Stomach smooth muscle (tissue), 2 donors: ENCODE data around the gene COX17.
"Not testable (repeated sequence)": the region's sequence is repeated elsewhere in the genome, so short reads cannot be mapped to it uniquely, and the experiment has no call there.

Experiments used
- H3K27ac ChIP-seq: one replicate; pipeline ENCODE4 v1.7.0; 2013; ENCODE audit warnings: mild to moderate bottlenecking, low read length, inconsistent platforms
- H3K27me3 ChIP-seq, 2 donors: one replicate each; pipeline ENCODE4 v1.7.0; 2013; ENCODE audit warnings: low read length in 2 of 2; ENCODE audit not compliant: insufficient read depth in 2 of 2, control insufficient read depth in 1 of 2
- H3K36me3 ChIP-seq, 2 donors: one replicate each; pipeline ENCODE4 v1.7.0; 2013; ENCODE audit warnings: low read length in 2 of 2; ENCODE audit not compliant: control insufficient read depth in 2 of 2, insufficient read depth in 2 of 2
- H3K4me1 ChIP-seq: one replicate; pipeline ENCODE4 v1.7.0; 2013; ENCODE audit warnings: low read length; ENCODE audit not compliant: control insufficient read depth, insufficient read depth
- H3K4me3 ChIP-seq, 2 donors: one replicate each; pipeline ENCODE4 v1.7.0; 2013; ENCODE audit warnings: low read length in 2 of 2
- H3K9ac ChIP-seq, 2 donors: one replicate each; pipeline ENCODE4 v1.7.0; 2013; ENCODE audit warnings: low read length in 2 of 2, mild to moderate bottlenecking in 1 of 2
- H3K9me3 ChIP-seq, 2 donors: one replicate each; pipeline ENCODE4 v1.7.0; 2013; ENCODE audit warnings: low read length in 2 of 2; ENCODE audit not compliant: control insufficient read depth in 2 of 2
- donor health status: healthy.
- donor health status: Pancreatic carcinoma.

The COX17 gene

DNA sequence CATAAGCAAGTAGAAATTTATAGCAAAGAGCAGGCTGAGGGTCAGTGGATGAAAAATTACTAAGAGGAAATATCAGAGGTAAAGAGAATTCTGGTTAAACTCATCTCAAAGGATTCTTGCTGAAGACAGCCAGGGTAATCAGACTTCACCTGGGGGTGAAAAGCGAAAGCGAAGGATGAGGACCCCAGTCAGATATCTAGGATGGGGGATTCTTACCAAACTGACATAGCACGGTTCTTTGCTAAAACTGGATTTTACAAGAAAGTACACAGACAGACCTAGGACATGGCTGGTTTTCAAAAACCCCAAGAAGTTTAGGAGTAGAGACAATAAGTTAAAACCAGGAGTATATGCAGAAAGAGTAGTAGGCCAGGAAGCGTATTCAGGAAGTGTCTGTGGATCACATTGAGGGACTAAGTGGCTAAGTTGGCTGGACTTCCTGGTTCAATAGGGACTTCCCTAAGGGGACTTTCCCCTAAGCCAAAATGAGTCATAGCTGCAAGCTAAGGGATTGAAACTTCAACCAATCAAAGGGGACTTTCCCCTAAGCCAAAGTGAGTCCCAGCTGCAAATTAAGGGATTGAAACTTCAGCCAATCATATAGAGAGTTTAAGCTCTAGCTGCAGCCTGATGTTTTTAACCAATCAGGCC lies 23.2 kb upstream of the COX17 start:
- H3K9ac ChIP-seq = no peak overlapping the region
- no peak overlapping the region for H3K4me3 ChIP-seq
- H3K27ac ChIP-seq = no peak overlapping the region
- no peaks in the 10 kb centered on the region for H3K9me3 ChIP-seq
- H3K36me3 ChIP-seq = no peaks in the 10 kb centered on the region
- H3K4me1 ChIP-seq = peaks cover 9% of the 10 kb centered on the region
- H3K27me3 ChIP-seq = no peaks in the 10 kb centered on the region

DNA sequence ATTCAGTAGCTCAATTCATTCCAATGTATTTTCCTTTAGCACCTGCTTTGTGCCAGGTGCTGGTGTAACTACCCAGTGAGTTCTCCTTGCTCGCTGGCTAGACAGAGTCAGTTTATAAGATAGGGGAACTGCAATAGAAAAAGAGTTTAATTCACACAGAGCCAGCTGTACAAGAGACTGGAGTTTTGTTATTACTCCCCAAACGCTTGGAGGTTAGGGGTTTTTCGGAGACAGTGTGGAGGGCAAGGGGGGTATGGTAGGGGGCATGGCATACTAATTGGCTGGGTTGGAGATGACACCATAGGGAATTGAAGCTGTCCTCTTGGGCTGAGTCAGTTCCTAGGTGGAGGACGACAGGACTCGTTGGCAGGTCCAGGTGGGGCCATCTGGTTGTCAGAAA lies 20.2 kb upstream of the COX17 start:
- H3K27me3 ChIP-seq = no peaks in the 10 kb centered on the region
- H3K9ac ChIP-seq = no peak overlapping the region
- H3K4me1 ChIP-seq = peaks cover 3% of the 10 kb centered on the region
- no peak overlapping the region for H3K27ac ChIP-seq
- H3K4me3 ChIP-seq = no peak overlapping the region
- no peaks in the 10 kb centered on the region for H3K9me3 ChIP-seq
- no peaks in the 10 kb centered on the region for H3K36me3 ChIP-seq

DNA sequence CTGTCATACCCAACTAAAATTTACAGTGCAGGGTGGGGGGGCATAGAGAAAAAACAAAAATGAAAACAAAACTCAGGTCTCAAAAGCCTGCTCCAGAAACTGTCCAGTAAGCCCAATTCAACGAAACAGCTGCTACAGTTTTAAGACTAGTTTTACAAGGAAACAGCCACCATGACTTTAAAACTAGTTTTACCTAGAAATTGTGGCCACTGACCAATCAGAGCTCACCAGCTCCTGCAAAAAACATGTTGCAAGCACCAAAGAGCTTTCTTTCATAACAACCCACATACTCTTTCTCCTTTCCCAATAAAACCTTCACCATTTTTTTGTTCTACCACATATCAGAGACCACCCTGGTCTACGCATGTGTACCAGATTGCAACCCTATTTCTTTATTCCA lies 18.3 kb upstream of the COX17 start:
- no peaks in the 10 kb centered on the region for H3K27me3 ChIP-seq
- no peaks in the 10 kb centered on the region for H3K36me3 ChIP-seq
- no peak overlapping the region for H3K9ac ChIP-seq
- H3K4me3 ChIP-seq = no peak overlapping the region
- no peak overlapping the region for H3K27ac ChIP-seq
- H3K9me3 ChIP-seq = no peaks in the 10 kb centered on the region
- no peaks in the 10 kb centered on the region for H3K4me1 ChIP-seq

GRCh38 chr3:119690043-119690656 lies 12.9 kb upstream of the COX17 start:
- H3K27me3 ChIP-seq = no peaks in the 10 kb centered on the region
- no peak overlapping the region for H3K4me3 ChIP-seq

DNA sequence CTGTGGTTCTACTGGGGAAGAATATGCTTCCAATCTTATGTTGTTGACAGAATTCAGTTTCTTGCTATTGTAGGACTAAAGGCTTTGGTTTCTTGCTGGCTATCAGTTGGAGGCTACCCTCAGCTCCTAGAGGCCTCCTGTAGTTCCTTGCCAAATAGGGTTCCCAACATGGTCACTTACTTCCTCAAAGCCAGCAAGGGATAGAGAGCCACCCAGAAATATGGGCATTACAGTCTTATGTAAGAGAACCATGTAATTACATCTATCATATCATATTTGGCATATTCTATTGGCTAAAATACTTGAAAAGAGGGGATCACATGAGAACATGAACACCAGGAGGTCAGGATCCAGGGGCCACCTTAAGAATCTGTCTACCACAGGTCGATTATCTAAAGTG lies 6.2 kb upstream of the COX17 start:
- Histone ChIP-seq H3K9ac (no peak overlapping the region), H3K4me3 (no peak overlapping the region), H3K27ac (no peak overlapping the region), H3K4me1 (no peaks in the 10 kb centered on the region), H3K36me3 (no peaks in the 10 kb centered on the region), H3K9me3 (no peaks in the 10 kb centered on the region), H3K27me3 (no peaks in the 10 kb centered on the region)

More at GRCh38 chr3:119690043-119690656, 12.9 kb upstream of the COX17 start:
- Histone ChIP-seq H3K36me3 (no peaks in the 10 kb centered on the region), H3K27ac (no peak overlapping the region), H3K9ac (no peak overlapping the region), H3K4me1 (no peaks in the 10 kb centered on the region), H3K9me3 (no peaks in the 10 kb centered on the region)

DNA sequence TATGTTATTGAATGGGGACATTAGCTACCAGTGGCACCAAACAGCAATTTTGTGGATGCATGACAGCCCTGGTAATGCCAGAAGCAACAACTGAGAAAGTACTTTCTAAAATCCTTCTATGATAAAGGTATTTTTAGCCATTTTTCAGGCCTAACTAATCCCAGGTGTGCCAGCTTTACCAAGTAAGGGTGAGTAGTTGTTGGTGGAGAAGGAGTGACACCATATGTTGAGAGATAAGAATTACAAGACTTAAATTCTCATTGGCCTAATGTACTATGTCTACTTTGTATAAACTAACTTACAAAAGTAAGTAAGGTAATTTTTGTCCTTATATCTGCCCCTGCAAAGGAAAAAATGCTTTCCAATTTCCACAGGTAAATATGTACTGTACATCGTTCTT lies 4.1 kb upstream of the COX17 start:
- no peak overlapping the region for H3K4me3 ChIP-seq
- H3K27me3 ChIP-seq = no peaks in the 10 kb centered on the region
- H3K9ac ChIP-seq = no peak overlapping the region
- H3K27ac ChIP-seq = no peak overlapping the region
- no peaks in the 10 kb centered on the region for H3K9me3 ChIP-seq
- H3K4me1 ChIP-seq = no peaks in the 10 kb centered on the region
- no peaks in the 10 kb centered on the region for H3K36me3 ChIP-seq

- Histone ChIP-seq H3K9ac (no peak overlapping the region), H3K4me3 (no peak overlapping the region), H3K27me3 (no peaks in the 10 kb centered on the region), H3K27ac (no peak overlapping the region), H3K36me3 (no peaks in the 10 kb centered on the region), H3K4me1 (peaks cover 5% of the 10 kb centered on the region), H3K9me3 (no peaks in the 10 kb centered on the region)
Measured at GRCh38 chr3:119679874-119680273, 2.7 kb upstream of the COX17 start.

DNA sequence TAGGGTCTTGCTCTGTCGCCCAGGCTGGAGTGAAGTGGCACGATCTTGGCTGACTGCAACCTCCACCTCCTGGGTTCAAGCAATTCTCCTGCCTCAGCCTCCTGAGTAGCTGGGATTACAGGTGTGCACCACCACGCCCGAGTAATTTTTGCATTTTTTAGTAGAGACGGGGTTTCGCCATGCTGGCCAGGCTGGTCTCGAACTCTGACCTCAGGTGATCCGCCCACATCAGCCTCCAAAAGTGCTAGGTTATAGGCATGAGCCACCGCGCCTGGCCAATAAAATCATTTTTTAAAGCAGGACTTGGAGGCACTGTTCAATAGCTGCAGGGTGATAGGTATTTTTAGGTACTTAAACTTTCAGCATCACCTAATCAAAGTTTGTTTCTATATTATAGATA lies 1.0 kb upstream of the COX17 start:
- H3K36me3 ChIP-seq, H3K4me3 ChIP-seq, H3K27ac ChIP-seq, H3K4me1 ChIP-seq, H3K9ac ChIP-seq, H3K9me3 ChIP-seq, H3K27me3 ChIP-seq: not testable (repeated sequence)

GRCh38 chr3:119677641-119677934 lies 382 bp upstream of the COX17 start:
- Histone ChIP-seq H3K9me3 (no peaks in the 10 kb centered on the region), H3K9ac (peak overlapping the region; percentile 89 to 91), H3K4me3 (peak overlapping the region; percentile 72 to 89), H3K27me3 (no peaks in the 10 kb centered on the region), H3K27ac (peak overlapping the region; percentile 86), H3K4me1 (peaks cover 5% of the 10 kb centered on the region), H3K36me3 (peaks cover 0 to 7% of the 10 kb centered on the region in 2 donors)

- H3K9me3 ChIP-seq = no peaks in the 10 kb centered on the region
- no peaks in the 10 kb centered on the region for H3K27me3 ChIP-seq
- peaks cover 7 to 12% of the 10 kb centered on the region in 2 donors for H3K36me3 ChIP-seq
- peak overlapping the region in 1 of 2 donors; percentile 89 for H3K9ac ChIP-seq
- peak overlapping the region; percentile 72 to 84 for H3K4me3 ChIP-seq
- H3K27ac ChIP-seq = peak overlapping the region; percentile 46
- H3K4me1 ChIP-seq = peaks cover 5% of the 10 kb centered on the region
Measured at GRCh38 chr3:119676020-119676419, 1.2 kb downstream of the COX17 start.

GRCh38 chr3:119675188-119675874 lies 1.9 kb downstream of the COX17 start:
- peak overlapping the region; percentile 72 to 84 for H3K4me3 ChIP-seq
- no peaks in the 10 kb centered on the region for H3K9me3 ChIP-seq
- no peak overlapping the region for H3K9ac ChIP-seq
- H3K27ac ChIP-seq = no peak overlapping the region
- peaks cover 7 to 12% of the 10 kb centered on the region in 2 donors for H3K36me3 ChIP-seq
- H3K27me3 ChIP-seq = no peaks in the 10 kb centered on the region
- H3K4me1 ChIP-seq = peaks cover 5% of the 10 kb centered on the region
